ENCODE results near the gene LARGE1. TPM values are rescaled to one million over a fixed set of nuclear protein-coding genes. Genes with fewer than 3 reads are reported as not detected.

LARGE1 gene
- total and polyA plus RNA-seq, 2 of the 13 experiments (the other 11 are each of a cell fraction or from before 2014, with no cell fraction given) = 8.4 to 11.0 TPM

- Histone ChIP-seq H4K20me1 (ENCODE audit: insufficient read depth, low read length) (no peaks in the 10 kb centered on the region), H3K9me3 (ENCODE audit: low read length) (no peaks in the 10 kb centered on the region), H3K27ac (ENCODE audit: extremely low read length, insufficient read depth, low read length) (no peak overlapping the region), H3K4me3 (replicated peaks in 1 of 3; ENCODE audit: insufficient read depth in 1 of 3, low read depth in 2 of 3, low read length in 3 of 3) (no peak overlapping the region), H3K4me2 (ENCODE audit: low read depth, low read length) (no peak overlapping the region), H3K79me2 (ENCODE audit: insufficient read depth, low read length) (no peaks in the 10 kb centered on the region), H2AFZ (ENCODE audit: low read length) (no peak overlapping the region), H3K27me3 (ENCODE audit: control insufficient read depth in 1 of 2, insufficient read depth in 2 of 2, low read length in 2 of 2) (no peaks in the 10 kb centered on the region), H3K9ac (ENCODE audit: insufficient read depth, low read depth, low read length) (no peak overlapping the region), H3K36me3 (replicated peaks in 1 of 2; ENCODE audit: control insufficient read depth in 1 of 2, insufficient read depth in 2 of 2, low read length in 2 of 2) (no peaks in the 10 kb centered on the region), H3K4me1 (ENCODE audit: insufficient read depth, low read length) (peaks cover 23% of the 10 kb centered on the region)
- BruUV-seq (replicated peaks) = no TSS peak
- 93% methylated on average over 9 of the region's 9 CpGs for WGBS (ENCODE audit: low lambda C conversion rate)
- FAIRE-seq = no peak
- intact Hi-C loops (cut with micrococcal nuclease; ENCODE audit: unreplicated experiment) = no loop called here
- no peak for ATAC-seq
- TF ChIP-seq MAFF (IDR thresholded peaks at IDR 0.05; ENCODE audit: low read depth, low read length) (no peak), ZNF34 (CRISPR knock-in tag; IDR thresholded peaks at IDR 0.05; ENCODE audit: borderline replicate concordance) (no peak), ZNF652 (CRISPR knock-in tag; IDR thresholded peaks at IDR 0.05; ENCODE audit: borderline replicate concordance, low read depth) (no peak)
- no peak for DNase-seq (ENCODE audit: low spot score)
- ChIA-PET CTCF (ENCODE audit: low intra/inter-chr PET ratio, low total read pairs) (no interaction called here), POLR2A (no interaction called here)
- in situ Hi-C loops (cut with HindIII; ENCODE audit: extremely low pct_ligation_motif_present, low pct_unique_long_range_greater_than_20kb) = no loop called here
Observed at GRCh38 chr22:33722816-33723215, 197.5 kb downstream of the LARGE1 start.

- H3K4me2 ChIP-seq (ENCODE audit: low read depth, low read length) = peak overlapping the region; percentile 21; the same call in 1 of the 2 replicates
- in situ Hi-C loops (cut with HindIII; ENCODE audit: extremely low pct_ligation_motif_present, low pct_unique_long_range_greater_than_20kb) (no loop called here), intact Hi-C loops (cut with micrococcal nuclease; ENCODE audit: unreplicated experiment) (no loop called here)
- 77% methylated on average over 9 of the region's 9 CpGs for WGBS (ENCODE audit: low lambda C conversion rate)
- H3K36me3 ChIP-seq (replicated peaks in 1 of 2; ENCODE audit: control insufficient read depth in 1 of 2, insufficient read depth in 2 of 2, low read length in 2 of 2) = no peaks in the 10 kb centered on the region
- H3K27me3 ChIP-seq (ENCODE audit: control insufficient read depth in 1 of 2, insufficient read depth in 2 of 2, low read length in 2 of 2) = no peaks in the 10 kb centered on the region
- H3K4me3 ChIP-seq (replicated peaks in 1 of 3; ENCODE audit: insufficient read depth in 1 of 3, low read depth in 2 of 3, low read length in 3 of 3) = no peak overlapping the region
- no peak overlapping the region for H2AFZ ChIP-seq (ENCODE audit: low read length)
- ChIA-PET CTCF (ENCODE audit: low intra/inter-chr PET ratio, low total read pairs) (no interaction called here), POLR2A (no interaction called here)
- no peak overlapping the region for H3K9ac ChIP-seq (ENCODE audit: insufficient read depth, low read depth, low read length)
- H4K20me1 ChIP-seq (ENCODE audit: insufficient read depth, low read length) = no peaks in the 10 kb centered on the region
- H3K27ac ChIP-seq (ENCODE audit: extremely low read length, insufficient read depth, low read length) = no peak overlapping the region
- peaks cover 35% of the 10 kb centered on the region for H3K4me1 ChIP-seq (ENCODE audit: insufficient read depth, low read length)
- no peaks in the 10 kb centered on the region for H3K79me2 ChIP-seq (ENCODE audit: insufficient read depth, low read length)
- no TSS peak for BruUV-seq (replicated peaks)
- DNase-seq (ENCODE audit: low spot score) (peak; percentile 21), ATAC-seq (no peak; the same call in 2 of the 3 replicates), FAIRE-seq (peak; percentile 15)
- H3K9me3 ChIP-seq (ENCODE audit: low read length) = no peaks in the 10 kb centered on the region
- TF ChIP-seq GPN1 (CRISPR knock-in tag; IDR thresholded peaks at IDR 0.05; ENCODE audit: borderline replicate concordance) (no peak), JUND (CRISPR knock-in tag; IDR thresholded peaks at IDR 0.05) (no peak), RARA (CRISPR knock-in tag; IDR thresholded peaks at IDR 0.05) (0 out of 2 replicates have a peak, but pooled peaks have one; percentile 17), HMG20A (CRISPR knock-in tag; IDR thresholded peaks at IDR 0.05; ENCODE audit: borderline replicate concordance) (no peak), PAXIP1 (CRISPR knock-in tag; conservative IDR thresholded peaks at IDR 0.05) (peak; percentile 24; the same call in 1 of the 2 replicates), AHDC1 (CRISPR knock-in tag; IDR thresholded peaks at IDR 0.05; ENCODE audit: borderline replicate concordance) (peak; percentile 42; the same call in 1 of the 2 replicates)
Observed at GRCh38 chr22:33720166-33720878, 200.0 kb downstream of the LARGE1 start.
